ENCODE measurements around the gene SPEG. TPM values are rescaled to one million over a fixed set of nuclear protein-coding genes. Genes with fewer than 3 reads are reported as not detected.

The SPEG gene
- total and polyA plus RNA-seq, 10 donors, result 0.74 to 8.2 (median 3.7) TPM

DNA sequence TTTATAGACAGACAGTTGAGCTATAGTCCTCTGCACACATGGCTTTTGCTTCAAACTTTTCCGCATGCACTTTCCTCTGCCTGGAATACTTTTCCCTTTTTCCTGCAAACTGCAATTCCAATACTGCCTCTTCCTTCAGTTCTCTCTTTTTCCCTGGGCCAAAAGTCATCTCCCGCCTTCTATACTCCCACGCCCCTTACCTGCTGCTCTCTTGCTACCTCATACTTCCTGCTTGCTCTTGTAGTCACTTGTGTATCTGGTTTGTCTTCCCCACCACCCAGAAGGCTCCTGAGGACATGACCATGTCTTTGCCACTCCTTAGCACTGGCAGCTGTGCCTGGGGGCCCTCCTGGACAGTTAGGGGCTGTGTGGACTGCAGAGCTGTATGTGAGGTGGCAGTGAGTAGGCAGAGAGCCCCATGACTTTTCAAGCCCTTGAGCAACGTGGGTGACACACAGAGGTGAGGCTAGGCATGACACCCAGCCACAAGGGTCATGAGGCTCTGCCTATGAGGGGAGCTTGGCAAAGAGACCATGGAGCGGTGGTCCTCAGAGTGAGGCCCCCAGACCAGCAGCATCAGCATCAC is 23.2 kb downstream of the SPEG start:
- peaks cover 0 to 46% (median 0%) of the 10 kb centered on the region in 7 donors for H3K27me3 ChIP-seq (replicated peaks in 1 of 7)
- H3K9me3 ChIP-seq, result no peaks in the 10 kb centered on the region
- TF ChIP-seq POLR2AphosphoS5 (IDR thresholded peaks at IDR 0.05) (no peak), POLR2A (IDR thresholded peaks at IDR 0.05) (no peak)
- TF ChIP-seq, protein P1, sequence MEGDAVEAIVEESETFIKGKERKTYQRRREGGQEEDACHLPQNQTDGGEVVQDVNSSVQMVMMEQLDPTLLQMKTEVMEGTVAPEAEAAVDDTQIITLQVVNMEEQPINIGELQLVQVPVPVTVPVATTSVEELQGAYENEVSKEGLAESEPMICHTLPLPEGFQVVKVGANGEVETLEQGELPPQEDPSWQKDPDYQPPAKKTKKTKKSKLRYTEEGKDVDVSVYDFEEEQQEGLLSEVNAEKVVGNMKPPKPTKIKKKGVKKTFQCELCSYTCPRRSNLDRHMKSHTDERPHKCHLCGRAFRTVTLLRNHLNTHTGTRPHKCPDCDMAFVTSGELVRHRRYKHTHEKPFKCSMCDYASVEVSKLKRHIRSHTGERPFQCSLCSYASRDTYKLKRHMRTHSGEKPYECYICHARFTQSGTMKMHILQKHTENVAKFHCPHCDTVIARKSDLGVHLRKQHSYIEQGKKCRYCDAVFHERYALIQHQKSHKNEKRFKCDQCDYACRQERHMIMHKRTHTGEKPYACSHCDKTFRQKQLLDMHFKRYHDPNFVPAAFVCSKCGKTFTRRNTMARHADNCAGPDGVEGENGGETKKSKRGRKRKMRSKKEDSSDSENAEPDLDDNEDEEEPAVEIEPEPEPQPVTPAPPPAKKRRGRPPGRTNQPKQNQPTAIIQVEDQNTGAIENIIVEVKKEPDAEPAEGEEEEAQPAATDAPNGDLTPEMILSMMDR (IDR thresholded peaks at IDR 0.05 in 8 of 11, conservative IDR thresholded peaks at IDR 0.05 in 3 of 11), result peak in 1 of 11 experiments; percentile 17
- peaks cover 0 to 4% (median 0%) of the 10 kb centered on the region in 6 donors for H3K4me1 ChIP-seq
- intact Hi-C loops (cut with DNase I; ENCODE audit: low total_unique reads), result no loop called here
- H3K27ac ChIP-seq, result no peak overlapping the region
- no peak overlapping the region for H3K4me3 ChIP-seq
- no peaks in the 10 kb centered on the region for H3K36me3 ChIP-seq
- WGBS, 5 donors, result 67 to 77% (median 74%) methylated on average over 5 of the region's 5 CpGs
- DNase-seq, result no peak

DNA sequence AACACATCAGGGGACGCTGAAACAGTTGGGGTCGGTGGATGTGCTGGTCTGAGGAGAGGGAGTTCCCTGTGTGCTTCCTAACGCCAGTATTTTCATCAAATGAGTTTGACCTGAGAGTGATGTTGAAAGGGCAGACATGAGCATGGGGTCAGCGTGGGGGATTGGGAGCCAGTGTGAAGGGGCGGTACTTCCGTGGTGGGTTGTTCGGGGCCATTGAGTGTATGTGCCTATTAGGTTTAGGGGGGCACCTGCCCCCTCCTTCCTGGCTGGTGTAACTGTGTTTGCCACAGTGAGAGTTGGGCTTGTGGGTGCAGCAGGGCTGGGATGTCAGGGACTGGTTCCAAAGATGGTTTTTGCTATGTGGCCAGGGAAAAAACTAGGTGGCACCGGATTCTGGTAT is 24.4 kb downstream of the SPEG start:
- H3K9me3 ChIP-seq, result no peaks in the 10 kb centered on the region
- 83 to 93% (median 85%) methylated on average over 8 of the region's 8 CpGs for WGBS, 5 donors
- H3K36me3 ChIP-seq, result no peaks in the 10 kb centered on the region
- TF ChIP-seq POLR2AphosphoS5 (IDR thresholded peaks at IDR 0.05), result no peak
- no peak for TF ChIP-seq POLR2A (IDR thresholded peaks at IDR 0.05)
- TF ChIP-seq, protein P1 (IDR thresholded peaks at IDR 0.05 in 8 of 11, conservative IDR thresholded peaks at IDR 0.05 in 3 of 11), result no peak
- peaks cover 0 to 4% (median 0%) of the 10 kb centered on the region in 6 donors for H3K4me1 ChIP-seq
- intact Hi-C loops (cut with DNase I; ENCODE audit: low total_unique reads), result no loop called here
- H3K27me3 ChIP-seq (replicated peaks in 1 of 7), result peaks cover 0 to 35% (median 0%) of the 10 kb centered on the region in 7 donors
- DNase-seq, result no peak
- no peak overlapping the region for H3K4me3 ChIP-seq
- no peak overlapping the region for H3K27ac ChIP-seq

DNA sequence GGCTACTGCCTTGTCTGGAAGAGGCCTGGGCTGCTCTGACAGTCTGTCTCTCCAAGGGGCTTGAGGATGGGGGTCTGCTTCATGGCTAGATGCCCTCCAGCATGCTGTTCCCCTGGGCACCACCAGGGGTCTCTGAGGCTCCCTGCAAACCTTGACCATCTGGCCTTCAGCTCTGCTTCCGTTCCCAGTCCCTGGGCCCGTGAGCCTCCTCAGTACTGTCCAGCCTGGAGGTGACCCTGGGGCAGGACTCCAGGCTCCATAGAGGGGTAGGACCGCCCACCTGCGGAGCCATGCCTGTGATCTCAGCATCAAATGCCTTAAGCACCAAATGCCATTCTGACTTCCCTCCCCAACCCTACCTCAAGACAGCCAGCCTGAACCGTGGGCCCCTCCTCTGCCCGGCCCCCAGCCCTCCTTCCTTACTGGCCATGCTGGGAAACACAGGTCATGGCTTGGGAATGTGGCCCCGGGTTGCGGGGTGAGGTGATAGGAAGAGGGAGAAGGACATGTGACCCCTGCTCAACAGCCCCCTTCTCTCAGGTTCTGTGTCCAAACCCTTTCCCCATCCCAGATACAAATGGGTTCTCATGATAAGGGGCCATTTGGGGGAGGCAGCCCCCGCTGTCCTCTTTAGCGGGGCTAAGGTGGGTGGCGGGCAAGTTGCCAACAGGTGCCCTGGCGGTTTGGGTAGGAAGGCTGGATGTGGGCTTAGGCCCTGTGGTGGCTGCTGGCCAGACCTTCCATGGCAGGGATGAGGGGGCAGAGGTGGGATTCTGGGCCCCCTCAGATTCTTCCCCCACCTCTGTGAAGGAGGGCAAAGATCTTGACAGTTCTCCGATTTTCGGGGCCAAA is 25.0 kb downstream of the SPEG start:
- Histone ChIP-seq H3K27me3 (replicated peaks in 1 of 7) (peaks cover 0 to 28% (median 0%) of the 10 kb centered on the region in 7 donors), H3K36me3 (no peaks in the 10 kb centered on the region), H3K27ac (no peak overlapping the region), H3K9me3 (no peaks in the 10 kb centered on the region), H3K4me3 (no peak overlapping the region), H3K4me1 (peaks cover 0 to 4% (median 0%) of the 10 kb centered on the region in 6 donors)
- TF ChIP-seq, protein P1 (IDR thresholded peaks at IDR 0.05 in 8 of 11, conservative IDR thresholded peaks at IDR 0.05 in 3 of 11), result peak; percentile 45 to 89 (median 80)
- TF ChIP-seq POLR2AphosphoS5 (IDR thresholded peaks at IDR 0.05), result no peak
- no peak for DNase-seq
- 55 to 66% (median 62%) methylated on average over 9 to 14 of the region's 14 CpGs for WGBS, 5 donors
- intact Hi-C loops (cut with DNase I; ENCODE audit: low total_unique reads), result no loop called here

DNA sequence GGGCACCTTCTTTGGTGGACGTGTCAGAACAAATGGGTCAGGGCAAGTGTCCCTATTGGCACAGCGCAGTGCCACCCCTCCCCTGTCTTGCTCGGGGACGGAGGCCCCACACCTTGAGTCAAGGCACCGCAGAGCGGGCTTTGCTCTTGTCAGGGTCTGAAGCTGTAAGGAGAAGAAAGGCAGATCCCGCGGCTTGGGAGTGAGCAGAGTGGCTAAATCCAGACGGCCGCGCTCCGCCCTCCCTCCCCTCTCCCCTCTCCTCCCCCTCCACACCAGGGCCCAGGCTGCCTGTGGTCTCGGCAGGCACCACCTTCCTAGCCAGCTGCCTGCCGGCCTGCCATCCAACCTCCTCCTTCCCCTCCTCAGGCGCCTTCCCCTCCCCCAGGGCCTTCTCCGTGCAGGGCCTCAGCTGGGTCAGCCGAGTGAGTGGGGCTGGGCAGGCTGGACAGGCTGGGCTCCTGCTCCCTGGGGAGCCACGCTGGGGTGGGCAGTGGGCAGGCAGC is 25.8 kb downstream of the SPEG start:
- Histone ChIP-seq H3K4me1 (peaks cover 0 to 4% (median 0%) of the 10 kb centered on the region in 6 donors), H3K36me3 (no peaks in the 10 kb centered on the region)

More for the DNA sequence above, 25.8 kb downstream of the SPEG start:
- Histone ChIP-seq H3K4me3 (no peak overlapping the region), H3K9me3 (no peaks in the 10 kb centered on the region), H3K27me3 (replicated peaks in 1 of 7) (peaks cover 0 to 26% (median 0%) of the 10 kb centered on the region in 7 donors), H3K27ac (no peak overlapping the region)
- TF ChIP-seq, protein P1 (IDR thresholded peaks at IDR 0.05 in 8 of 11, conservative IDR thresholded peaks at IDR 0.05 in 3 of 11), result no peak
- TF ChIP-seq POLR2AphosphoS5 (IDR thresholded peaks at IDR 0.05), result no peak
- TF ChIP-seq POLR2A (IDR thresholded peaks at IDR 0.05), result no peak
- whole genome bisulfite sequencing, 5 donors, result 50 to 79% (median 61%) methylated on average over 15 to 18 of the region's 18 CpGs
- intact Hi-C loops (cut with DNase I; ENCODE audit: low total_unique reads), result no loop called here
- DNase-seq, result no peak
